HepG2 (cell line): Measurements from ENCODE around the gene EIF6. TPM values are rescaled to one million over a fixed set of nuclear protein-coding genes. Genes with fewer than 3 reads are reported as not detected.

Experiments used
- ATAC-seq: fragments of 200-7000 bp; cut with Tn5 transposase; 3 replicates; pipeline ENCODE4 v1.9.1; 2020; ENCODE audit warnings: mild to moderate bottlenecking, moderate library complexity
- BruUV-seq: library from RNA; stranded (reverse); fragments of 400-500 nt; replicated peaks from 2 replicates; lab custom pipeline; 2021; lab: Mats Ljungman, UMichigan
- CTCF ChIA-PET: fragments of 300-600 bp; formaldehyde crosslinking; extraction: SDS; loops from one replicate; lab custom pipeline; 2021; ENCODE audit warnings: low total read pairs, inconsistent platforms, low intra/inter-chr PET ratio; lab: Yijun Ruan, JAX
- POLR2A ChIA-PET: fragments of 350-600 bp; sonication (Branson Sonifier 250); formaldehyde crosslinking; loops from one replicate; lab custom pipeline; 2020; ENCODE audit warnings: antibody characterized with exemption, inconsistent platforms; lab: Yijun Ruan, JAX
- DNase-seq: peaks from one replicate; pipeline ENCODE4 v3.0.0-alpha.2; 2015; ENCODE audit warnings: low spot score
- FAIRE-seq: peaks from 3 replicates; lab custom pipeline; 2011; peaks lifted over from hg19 to GRCh38; lab: Jason Lieb, UNC
- H2AFZ ChIP-seq: one replicate; pipeline ENCODE4 v1.6.1; 2011; ENCODE audit warnings: low read length, inconsistent platforms
- H3K27ac ChIP-seq: fragments of 300-600 bp; 3 replicates; pipeline ENCODE4 v1.8.0; 2011; ENCODE audit warnings: mixed run types, mild to moderate bottlenecking, mixed read lengths, low read length, inconsistent platforms; ENCODE audit not compliant: insufficient read depth; ENCODE audit errors: extremely low read length
- H3K27me3 ChIP-seq, 2 experiments: fragments of 200-600 bp in 1 of 2; 2 replicates in 1 of 2; 3 replicates in 1 of 2; pipeline versions ENCODE4 v1.6.0 to v1.8.0; 2011; ENCODE audit warnings: low read length in 2 of 2, mild to moderate bottlenecking in 2 of 2, moderate library complexity in 2 of 2, inconsistent platforms in 1 of 2; ENCODE audit not compliant: insufficient read depth in 2 of 2, control insufficient read depth in 1 of 2
- H3K36me3 ChIP-seq, 2 experiments: fragments of 200-600 bp in 1 of 2; replicated peaks in 1 of 2; 2 replicates in 1 of 2; 3 replicates in 1 of 2; pipeline versions ENCODE4 v1.5.1 to v1.8.0; 2011; ENCODE audit warnings: low read length in 2 of 2, inconsistent platforms in 1 of 2; ENCODE audit not compliant: insufficient read depth in 2 of 2, control insufficient read depth in 1 of 2
- H3K4me1 ChIP-seq: 2 replicates; pipeline ENCODE4 v1.5.1; 2012; ENCODE audit warnings: low read length, inconsistent platforms; ENCODE audit not compliant: insufficient read depth
- H3K4me2 ChIP-seq: 2 replicates; pipeline ENCODE4 v1.6.0; 2011; ENCODE audit warnings: low read depth, low read length, inconsistent platforms
- H3K4me3 ChIP-seq, 3 experiments: fragments of 200-600 bp in 1 of 3; sonication (generic), shearing (Covaris generic) in 1 of 3; replicated peaks in 1 of 3; 2 replicates each; pipeline ENCODE4 v1.5.1; 2011 to 2016; ENCODE audit warnings: low read length in 3 of 3, inconsistent platforms in 2 of 3, low read depth in 2 of 3, mild to moderate bottlenecking in 2 of 3, control low read depth in 1 of 3, mixed read lengths in 1 of 3; ENCODE audit not compliant: insufficient read depth in 1 of 3
- H3K79me2 ChIP-seq: one replicate; pipeline ENCODE4 v1.6.1; 2011; ENCODE audit warnings: low read length, inconsistent platforms; ENCODE audit not compliant: insufficient read depth
- H3K9ac ChIP-seq: 2 replicates; pipeline ENCODE4 v1.6.0; 2011; ENCODE audit warnings: mild to moderate bottlenecking, low read depth, low read length, inconsistent platforms; ENCODE audit not compliant: insufficient read depth
- H3K9me3 ChIP-seq: 2 replicates; pipeline ENCODE4 v1.5.1; 2012; ENCODE audit warnings: mild to moderate bottlenecking, low read length
- H4K20me1 ChIP-seq: 2 replicates; pipeline ENCODE4 v1.6.0; 2011; ENCODE audit warnings: inconsistent platforms, mild to moderate bottlenecking, low read length, moderate library complexity; ENCODE audit not compliant: insufficient read depth
- ATF3 ChIP-seq: sonication (generic); formaldehyde crosslinking; IDR thresholded peaks from 2 replicates; pipeline ENCODE4 v1.4.0; 2020; ENCODE audit warnings: missing genetic modification reagents
- EP300 ChIP-seq, 3 experiments: sonication (generic) in 1 of 3; formaldehyde crosslinking in 1 of 3; IDR thresholded peaks; 2 replicates each; pipeline versions ENCODE4 v1.5.1 to v1.6.1; 2011 to 2020; ENCODE audit warnings: low read depth in 2 of 3, low read length in 2 of 3, borderline replicate concordance in 1 of 3, improper control_type of control experiment in 1 of 3, mild to moderate bottlenecking in 1 of 3, missing genetic modification reagents in 1 of 3, moderate library complexity in 1 of 3
- FOSL2 ChIP-seq: sonication (generic); formaldehyde crosslinking; IDR thresholded peaks from 2 replicates; pipeline ENCODE4 v1.4.0; 2020; ENCODE audit warnings: missing genetic modification reagents
- KMT2B ChIP-seq: IDR thresholded peaks from 2 replicates; pipeline ENCODE4 v1.6.1; 2016; ENCODE audit warnings: missing genetic modification reagents, missing compliant biosample characterization
- NCOA2 ChIP-seq: sonication (generic); formaldehyde crosslinking; IDR thresholded peaks from 2 replicates; pipeline ENCODE4 v1.8.0; 2022; ENCODE audit warnings: inconsistent platforms
- ZNF331 ChIP-seq: sonication (generic); formaldehyde crosslinking; IDR thresholded peaks from 2 replicates; pipeline ENCODE4 v1.4.0; 2020; ENCODE audit warnings: missing genetic modification reagents
- ZSCAN25 ChIP-seq: sonication (generic); formaldehyde crosslinking; IDR thresholded peaks from 2 replicates; pipeline ENCODE4 v1.8.0; 2022; ENCODE audit warnings: mild to moderate bottlenecking, missing genetic modification reagents
- WGBS: methylation state at CpG from one replicate; pipeline ENCODE4 v1.1.6; 2017; ENCODE audit warnings: low lambda C conversion rate; 5-methylcytosine and 5-hydroxymethylcytosine counted together
- in situ Hi-C: cut with HindIII; loops from 2 replicates; pipeline ENCODE4 v1.10.0; 2017; ENCODE audit warnings: low pct_unique_long_range_greater_than_20kb; ENCODE audit not compliant: extremely low pct_ligation_motif_present
- intact Hi-C: fragments of 100-400 bp; cut with micrococcal nuclease; formaldehyde crosslinking; loops from one replicate; pipeline ENCODE4 v1.10.0; 2022; ENCODE audit not compliant: unreplicated experiment
- polyA plus RNA-seq, 8 experiments: library from polyadenylated mRNA; depleted of rRNA in 3 of 8; stranded (reverse) in 7 of 8; unstranded in 1 of 8; fragments of >200 nt; fragmentation: Illumina TruSeq in 4 of 8; extraction: Trizol in 4 of 8; gene quantifications; 2 replicates each; pipeline versions ENCODE4 v1.2.1 to v1.2.3, GENCODE V29; 2011 to 2016; ENCODE audit warnings: low read depth in 4 of 8, missing spikeins in 1 of 8, mixed read lengths in 1 of 8; ENCODE audit not compliant: insufficient read depth in 1 of 8
- total RNA-seq, 5 experiments: library from RNA; depleted of rRNA; stranded (reverse); fragments of >200 nt; fragmentation: Illumina TruSeq; extraction: Trizol; gene quantifications; 2 replicates each; pipeline ENCODE4 v1.2.3, GENCODE V29; 2016; ENCODE audit warnings: low read depth in 1 of 5
- TF ChIP-seq, protein P1 (sequence below): sonication (generic); formaldehyde crosslinking; IDR thresholded peaks from 2 replicates; pipeline ENCODE4 v1.4.0; 2020; ENCODE audit warnings: mild to moderate bottlenecking, missing genetic modification reagents, borderline replicate concordance
- TF ChIP-seq, protein P2 (sequence below): sonication (generic); formaldehyde crosslinking; IDR thresholded peaks from 2 replicates; pipeline ENCODE4 v1.4.0; 2020; ENCODE audit warnings: low read depth, missing genetic modification reagents

EIF6 gene
- total and polyA plus RNA-seq, 2 of the 13 experiments (the other 11 are each of a cell fraction or from before 2014, with no cell fraction given), result 462 to 466 TPM

DNA sequence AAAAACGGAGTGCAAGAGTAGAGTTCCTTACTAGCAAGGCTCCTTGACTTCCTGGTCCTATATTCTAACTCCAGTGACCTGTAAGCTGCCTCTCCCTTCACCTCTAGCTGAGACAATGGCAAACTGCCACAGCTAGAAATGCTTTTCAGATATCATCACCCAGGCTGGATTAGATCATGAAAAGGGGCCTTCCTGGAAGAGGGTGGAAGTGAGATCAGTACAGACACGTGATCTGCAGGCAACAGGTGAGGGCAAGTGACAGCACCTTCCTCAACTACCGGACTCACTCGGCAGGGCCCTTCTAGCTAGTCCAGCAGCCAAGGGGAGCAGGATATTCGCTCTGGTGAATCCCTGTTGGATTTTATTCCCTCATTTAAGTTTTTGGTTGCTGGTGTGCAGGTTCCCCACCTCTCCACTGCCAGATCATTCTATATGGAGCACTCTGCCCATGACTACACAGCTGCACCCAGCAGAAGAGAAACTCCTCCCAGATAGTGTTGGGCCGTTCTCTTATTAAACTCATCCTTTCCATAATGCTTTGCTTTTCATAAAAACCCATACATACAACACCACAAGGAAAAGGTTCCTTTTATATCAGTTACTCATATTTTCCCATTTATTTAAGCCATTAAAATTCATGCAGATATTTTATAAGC is 34.1 kb upstream of the EIF6 start:
- FAIRE-seq, result no peak
- H2AFZ ChIP-seq, result no peak overlapping the region
- H3K9ac ChIP-seq, result no peak overlapping the region
- TF ChIP-seq EP300 (IDR thresholded peaks at IDR 0.05; ENCODE audit: low read depth in 2 of 2, low read length in 2 of 2) (no peak), EP300 (CRISPR knock-in tag; IDR thresholded peaks at IDR 0.05; ENCODE audit: borderline replicate concordance) (peak; percentile 23; the same call in 1 of the 2 replicates), FOSL2 (CRISPR knock-in tag) (0 out of 2 replicates have a peak, but pooled peaks have one; percentile 23), ZSCAN25 (no peak)
- TF ChIP-seq, all 625 proteins: peak for 2
- H3K27ac ChIP-seq, result no peak overlapping the region
- no peak overlapping the region for H3K4me2 ChIP-seq
- no peak overlapping the region for H3K4me3 ChIP-seq
- TSS peak; percentile 85 for BruUV-seq
- ATAC-seq (no peak), DNase-seq (peak; percentile 71)
- ChIA-PET CTCF (no interaction called here), POLR2A (interaction anchor here (1.5 to 5.3 kb wide), 4 partner anchors 8 to 12 kb away, joined by 5 to 53 read pairs (median 16); no protein-coding TSS in a partner anchor)
- H3K79me2 ChIP-seq, result no peaks in the 10 kb centered on the region
- WGBS, result 91% methylated on average over 6 of the region's 6 CpGs
- H3K36me3 ChIP-seq, result peaks cover 5 to 10% of the 10 kb centered on the region in 2 experiments; a peak in 3 of 5 replicates
- no peaks in the 10 kb centered on the region for H3K27me3 ChIP-seq
- no peaks in the 10 kb centered on the region for H4K20me1 ChIP-seq
- in situ Hi-C loops (no loop called here), intact Hi-C loops (no loop called here)
- H3K9me3 ChIP-seq, result no peaks in the 10 kb centered on the region
- peaks cover 25% of the 10 kb centered on the region for H3K4me1 ChIP-seq

- ATAC-seq (no peak), FAIRE-seq (no peak), DNase-seq (no peak)
- Histone ChIP-seq H3K4me1 (peaks cover 26% of the 10 kb centered on the region), H3K9ac (no peak overlapping the region), H2AFZ (no peak overlapping the region), H3K27ac (no peak overlapping the region), H3K4me2 (no peak overlapping the region), H3K27me3 (no peaks in the 10 kb centered on the region), H3K9me3 (no peaks in the 10 kb centered on the region), H3K36me3 (peaks cover 5 to 12% of the 10 kb centered on the region in 2 experiments; a peak in 3 of 5 replicates), H4K20me1 (no peaks in the 10 kb centered on the region), H3K4me3 (no peak overlapping the region), H3K79me2 (no peaks in the 10 kb centered on the region)
- in situ Hi-C loops (no loop called here), intact Hi-C loops (no loop called here)
- WGBS, result 97% methylated on average over 5 of the region's 5 CpGs
- POLR2A ChIA-PET, result interaction anchor here (1.1 to 5.3 kb wide), 3 partner anchors 10 to 12 kb away, joined by 3 to 53 read pairs (median 21); no protein-coding TSS in a partner anchor
- BruUV-seq, result no TSS peak
- CTCF ChIA-PET, result no interaction called here
- TF ChIP-seq NCOA2 (CRISPR knock-in tag) (no peak), ZNF331 (CRISPR knock-in tag) (no peak), KMT2B (CRISPR knock-in tag) (no peak), ATF3 (CRISPR knock-in tag) (no peak)
- TF ChIP-seq, protein P1, sequence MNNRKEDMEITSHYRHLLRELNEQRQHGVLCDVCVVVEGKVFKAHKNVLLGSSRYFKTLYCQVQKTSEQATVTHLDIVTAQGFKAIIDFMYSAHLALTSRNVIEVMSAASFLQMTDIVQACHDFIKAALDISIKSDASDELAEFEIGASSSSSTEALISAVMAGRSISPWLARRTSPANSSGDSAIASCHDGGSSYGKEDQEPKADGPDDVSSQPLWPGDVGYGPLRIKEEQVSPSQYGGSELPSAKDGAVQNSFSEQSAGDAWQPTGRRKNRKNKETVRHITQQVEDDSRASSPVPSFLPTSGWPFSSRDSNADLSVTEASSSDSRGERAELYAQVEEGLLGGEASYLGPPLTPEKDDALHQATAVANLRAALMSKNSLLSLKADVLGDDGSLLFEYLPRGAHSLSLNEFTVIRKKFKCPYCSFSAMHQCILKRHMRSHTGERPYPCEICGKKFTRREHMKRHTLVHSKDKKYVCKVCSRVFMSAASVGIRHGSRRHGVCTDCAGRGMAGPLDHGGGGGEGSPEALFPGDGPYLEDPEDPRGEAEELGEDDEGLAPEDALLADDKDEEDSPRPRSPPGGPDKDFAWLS (CRISPR knock-in tag), result no peak
- TF ChIP-seq, protein P2, sequence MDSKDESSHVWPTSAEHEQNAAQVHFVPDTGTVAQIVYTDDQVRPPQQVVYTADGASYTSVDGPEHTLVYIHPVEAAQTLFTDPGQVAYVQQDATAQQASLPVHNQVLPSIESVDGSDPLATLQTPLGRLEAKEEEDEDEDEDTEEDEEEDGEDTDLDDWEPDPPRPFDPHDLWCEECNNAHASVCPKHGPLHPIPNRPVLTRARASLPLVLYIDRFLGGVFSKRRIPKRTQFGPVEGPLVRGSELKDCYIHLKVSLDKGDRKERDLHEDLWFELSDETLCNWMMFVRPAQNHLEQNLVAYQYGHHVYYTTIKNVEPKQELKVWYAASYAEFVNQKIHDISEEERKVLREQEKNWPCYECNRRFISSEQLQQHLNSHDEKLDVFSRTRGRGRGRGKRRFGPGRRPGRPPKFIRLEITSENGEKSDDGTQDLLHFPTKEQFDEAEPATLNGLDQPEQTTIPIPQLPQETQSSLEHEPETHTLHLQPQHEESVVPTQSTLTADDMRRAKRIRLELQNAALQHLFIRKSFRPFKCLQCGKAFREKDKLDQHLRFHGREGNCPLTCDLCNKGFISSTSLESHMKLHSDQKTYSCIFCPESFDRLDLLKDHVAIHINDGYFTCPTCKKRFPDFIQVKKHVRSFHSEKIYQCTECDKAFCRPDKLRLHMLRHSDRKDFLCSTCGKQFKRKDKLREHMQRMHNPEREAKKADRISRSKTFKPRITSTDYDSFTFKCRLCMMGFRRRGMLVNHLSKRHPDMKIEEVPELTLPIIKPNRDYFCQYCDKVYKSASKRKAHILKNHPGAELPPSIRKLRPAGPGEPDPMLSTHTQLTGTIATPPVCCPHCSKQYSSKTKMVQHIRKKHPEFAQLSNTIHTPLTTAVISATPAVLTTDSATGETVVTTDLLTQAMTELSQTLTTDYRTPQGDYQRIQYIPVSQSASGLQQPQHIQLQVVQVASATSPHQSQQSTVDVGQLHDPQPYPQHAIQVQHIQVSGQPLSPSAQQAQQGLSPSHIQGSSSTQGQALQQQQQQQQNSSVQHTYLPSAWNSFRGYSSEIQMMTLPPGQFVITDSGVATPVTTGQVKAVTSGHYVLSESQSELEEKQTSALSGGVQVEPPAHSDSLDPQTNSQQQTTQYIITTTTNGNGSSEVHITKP (CRISPR knock-in tag), result no peak
These were observed 33.0 kb upstream of the EIF6 start for GRCh38 chr20:35317416-35318210.
